Thymus (tissue), 11 donors: ENCODE data around the gene DNMT3A. TPM values are rescaled to one million over a fixed set of nuclear protein-coding genes. Genes with fewer than 3 reads are reported as not detected.
A peak's percentile ranks its signal among the peaks of the same experiment; 100 is the strongest.

ENCODE experiments used
- DNase-seq, 9 donors: peaks; one replicate each; pipeline ENCODE4 v3.0.0-alpha.2; 2013; ENCODE audit warnings: low spot score in 9 of 9, low read depth in 6 of 9, missing footprints in 1 of 9
- H3K27ac ChIP-seq, 2 donors: one replicate each; pipeline ENCODE4 v1.5.1; 2013; ENCODE audit warnings: control low read depth in 1 of 2, low read depth in 1 of 2, low read length in 1 of 2, mild to moderate bottlenecking in 1 of 2, moderate library complexity in 1 of 2
- H3K27me3 ChIP-seq, 2 donors: one replicate each; pipeline ENCODE4 v1.5.1; 2013; ENCODE audit warnings: low read length in 1 of 2; ENCODE audit not compliant: control insufficient read depth in 2 of 2, insufficient read depth in 1 of 2
- H3K36me3 ChIP-seq, 2 donors: one replicate each; pipeline ENCODE4 v1.5.1; 2013; ENCODE audit warnings: low read length in 1 of 2, mild to moderate bottlenecking in 1 of 2, moderate library complexity in 1 of 2; ENCODE audit not compliant: control insufficient read depth in 2 of 2, insufficient read depth in 2 of 2
- H3K4me1 ChIP-seq, 2 donors: one replicate each; pipeline ENCODE4 v1.5.1; 2013; ENCODE audit warnings: low read length in 2 of 2; ENCODE audit not compliant: control insufficient read depth in 2 of 2, insufficient read depth in 2 of 2
- H3K4me3 ChIP-seq, 2 donors: one replicate each; pipeline ENCODE4 v1.5.1; 2013; ENCODE audit warnings: low read length in 2 of 2, control low read depth in 1 of 2, mild to moderate bottlenecking in 1 of 2
- H3K9me3 ChIP-seq, 2 donors: one replicate each; pipeline ENCODE4 v1.5.1; 2013; ENCODE audit warnings: low read length in 1 of 2, mild to moderate bottlenecking in 1 of 2; ENCODE audit not compliant: control insufficient read depth in 2 of 2, insufficient read depth in 1 of 2
- WGBS: extraction: QIAGEN DNeasy Blood & Tissue Kit; methylation state at CpG from one replicate; pipeline ENCODE4 v1.1.7; 2013; 5-methylcytosine and 5-hydroxymethylcytosine counted together
- polyA plus RNA-seq: library from polyadenylated mRNA; stranded (reverse); fragments of 200-250 nt; gene quantifications from one replicate; pipeline ENCODE4 v1.2.3, GENCODE V29; 2013
- total RNA-seq: library from RNA; stranded (reverse); fragments of 120-200 nt; gene quantifications from one replicate; pipeline ENCODE4 v1.2.4, GENCODE V29; 2013
- donor health status: healthy.

DNMT3A gene
- total and polyA plus RNA-seq, 2 donors: 22.7 to 27.5 TPM

DNA sequence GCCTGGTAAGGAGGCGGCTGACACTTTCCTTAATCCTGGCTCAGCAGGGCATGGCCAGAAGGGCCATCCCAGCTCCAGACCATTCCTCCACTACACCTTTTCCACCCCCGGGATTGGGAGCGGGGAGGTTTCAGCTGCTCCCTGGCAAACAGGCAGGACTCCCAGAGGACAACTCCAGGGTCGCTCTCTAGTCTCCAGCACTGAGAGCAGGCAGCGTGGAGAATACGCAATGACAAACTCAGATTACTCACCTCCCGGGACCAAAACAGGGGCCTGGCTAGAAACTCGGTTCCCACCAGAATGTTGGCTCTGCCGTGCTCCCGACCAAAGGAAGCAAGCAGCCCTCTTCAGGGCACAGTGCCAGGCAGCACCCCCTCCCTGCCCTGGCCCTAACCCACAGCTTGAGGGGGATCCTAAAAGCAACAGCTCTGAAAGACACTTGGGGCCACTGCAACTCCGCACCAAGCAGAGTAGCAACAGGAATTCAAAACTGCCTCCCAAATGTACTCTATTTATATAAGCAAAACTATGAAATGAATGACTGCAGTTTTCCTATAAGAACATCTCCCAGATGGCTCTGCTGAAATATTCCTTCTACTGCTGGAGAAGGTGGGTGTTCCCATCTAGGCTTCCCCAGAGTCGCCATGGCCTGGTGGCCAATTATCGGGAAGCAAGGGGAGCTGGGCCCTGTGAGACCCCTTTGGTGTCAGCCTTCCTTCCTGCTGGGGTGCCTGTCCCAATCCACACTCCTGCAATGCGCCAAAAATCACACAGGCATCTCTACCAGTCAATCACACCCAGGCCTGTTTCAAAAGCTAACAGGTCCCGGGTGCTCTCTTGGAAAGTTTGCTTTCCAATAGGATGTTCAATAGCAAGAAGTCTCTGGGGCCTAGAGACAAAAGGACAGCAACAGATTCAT lies 112.2 kb downstream of the DNMT3A start:
- Histone ChIP-seq H3K9me3 (no peaks in the 10 kb centered on the region), H3K36me3 (peaks cover 31 to 40% of the 10 kb centered on the region in 2 donors), H3K27ac (no peak overlapping the region), H3K4me1 (peaks cover 4 to 8% of the 10 kb centered on the region in 2 donors), H3K27me3 (no peaks in the 10 kb centered on the region), H3K4me3 (no peak overlapping the region)
- no peak for DNase-seq
- 78% methylated on average over 15 of the region's 15 CpGs for WGBS

DNA sequence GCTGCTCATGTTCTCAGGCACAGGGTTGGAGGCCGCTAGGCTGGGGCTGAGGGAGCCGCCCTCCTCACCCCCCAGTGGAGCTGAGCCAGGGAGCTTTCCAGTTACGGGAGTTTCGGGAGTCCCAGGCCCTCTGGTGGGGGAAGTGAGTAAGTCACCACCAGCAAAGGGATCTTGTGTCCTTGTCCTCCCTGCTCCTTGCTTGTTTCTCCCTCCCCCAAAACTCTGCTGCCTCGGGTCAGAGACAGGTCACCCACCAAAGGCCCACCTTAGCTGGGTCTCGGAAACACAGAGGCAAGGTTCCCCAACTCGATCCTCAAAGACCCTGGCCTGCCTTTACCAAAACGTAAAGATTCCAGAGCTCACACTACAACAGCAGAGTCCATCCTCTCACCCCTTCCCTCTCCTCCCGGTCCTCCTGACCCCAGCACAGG lies 112.9 kb downstream of the DNMT3A start:
- peaks cover 4 to 8% of the 10 kb centered on the region in 2 donors for H3K4me1 ChIP-seq
- H3K4me3 ChIP-seq: no peak overlapping the region
- DNase-seq: peak in 1 of 9 donors; percentile 70
- peaks cover 24 to 33% of the 10 kb centered on the region in 2 donors for H3K36me3 ChIP-seq
- no peaks in the 10 kb centered on the region for H3K27me3 ChIP-seq
- H3K27ac ChIP-seq: no peak overlapping the region
- H3K9me3 ChIP-seq: no peaks in the 10 kb centered on the region
- WGBS: 48% methylated on average over 9 of the region's 9 CpGs

DNA sequence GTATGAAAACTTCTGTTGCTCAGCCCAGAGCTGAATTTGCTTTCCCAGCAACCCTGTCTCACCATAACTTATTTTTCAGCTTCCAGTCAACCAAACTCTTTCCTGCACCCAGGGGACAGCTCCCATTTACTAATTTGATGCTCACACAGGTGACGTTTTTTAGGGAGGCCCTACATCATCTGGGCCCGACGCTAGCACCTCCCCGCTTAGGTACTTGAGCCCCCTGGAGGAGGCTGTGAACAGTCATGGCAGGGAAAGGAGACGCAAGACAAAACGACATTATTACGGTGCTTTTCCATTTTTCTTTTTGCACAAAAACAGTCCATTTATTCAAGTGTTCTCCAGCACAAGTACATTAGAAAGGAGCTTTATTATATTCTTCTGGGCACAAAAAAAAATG lies 114.1 kb downstream of the DNMT3A start:
- peaks cover 13 to 21% of the 10 kb centered on the region in 2 donors for H3K36me3 ChIP-seq

DNA sequence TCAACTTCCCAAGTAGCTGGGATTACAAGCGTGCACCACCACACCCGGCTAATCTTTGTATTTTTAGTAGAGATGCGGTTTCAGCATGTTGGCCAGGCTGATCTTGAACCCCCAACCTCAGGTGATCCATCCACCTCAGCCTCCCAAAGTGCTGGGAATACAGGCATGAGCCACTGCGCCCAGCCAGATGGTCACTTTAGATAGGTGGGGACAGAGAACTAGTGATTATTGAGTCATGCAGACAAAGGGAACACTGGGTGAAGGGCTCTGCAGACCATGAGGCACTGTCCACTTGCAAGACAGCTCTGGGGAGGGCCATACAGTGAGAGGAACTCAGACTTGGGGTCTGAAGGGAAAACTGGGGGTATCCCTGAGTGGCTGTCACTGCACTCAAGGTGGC lies 114.9 kb downstream of the DNMT3A start:
- Histone ChIP-seq H3K4me1 (peaks cover 4 to 8% of the 10 kb centered on the region in 2 donors), H3K9me3 (no peaks in the 10 kb centered on the region), H3K27me3 (no peaks in the 10 kb centered on the region), H3K27ac (no peak overlapping the region), H3K36me3 (peaks cover 8 to 14% of the 10 kb centered on the region in 2 donors), H3K4me3 (no peak overlapping the region)
- no peak for DNase-seq
- 97% methylated on average over 4 of the region's 4 CpGs for WGBS

More for the DNA sequence above, 114.1 kb downstream of the DNMT3A start:
- Histone ChIP-seq H3K27ac (no peak overlapping the region), H3K9me3 (no peaks in the 10 kb centered on the region), H3K4me1 (peaks cover 4 to 8% of the 10 kb centered on the region in 2 donors), H3K4me3 (no peak overlapping the region), H3K27me3 (no peaks in the 10 kb centered on the region)
- no peak for DNase-seq
- WGBS: 93% methylated on average over 7 of the region's 7 CpGs

DNA sequence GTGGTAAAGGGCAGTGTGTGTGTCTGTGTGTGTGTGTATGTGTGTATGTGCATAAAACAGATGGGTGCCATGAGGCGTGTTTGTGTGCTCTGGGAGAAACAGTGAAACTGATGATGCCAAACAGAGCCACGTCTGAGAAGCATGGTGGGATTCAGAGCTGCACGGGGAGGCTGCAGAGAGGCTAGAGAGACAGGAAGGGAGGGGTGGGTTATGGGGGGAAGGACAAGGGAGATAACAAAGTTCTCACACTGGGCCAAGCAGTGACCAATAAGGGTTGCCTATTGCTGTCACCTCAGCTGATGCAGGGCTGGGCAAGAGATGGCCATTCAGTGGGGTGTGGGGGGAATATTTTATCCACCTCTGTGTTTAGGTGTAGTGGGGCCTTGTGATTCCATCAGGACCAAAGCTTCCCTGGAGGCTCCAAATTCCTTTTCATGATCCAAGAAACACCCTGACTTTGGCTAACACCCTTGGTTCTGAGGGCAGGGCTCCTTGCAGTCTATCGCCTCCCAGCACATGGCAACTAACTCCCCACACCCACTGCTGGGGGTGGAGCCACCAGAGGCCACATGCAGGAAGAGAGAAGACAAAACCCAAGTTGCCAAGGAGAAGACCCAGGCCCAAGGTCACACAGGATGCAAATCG lies 119.1 kb downstream of the DNMT3A start:
- no peak for DNase-seq
- WGBS: 87% methylated on average over 5 of the region's 5 CpGs
- Histone ChIP-seq H3K4me1 (no peaks in the 10 kb centered on the region), H3K4me3 (no peak overlapping the region), H3K9me3 (no peaks in the 10 kb centered on the region), H3K36me3 (no peaks in the 10 kb centered on the region), H3K27ac (no peak overlapping the region), H3K27me3 (no peaks in the 10 kb centered on the region)

DNA sequence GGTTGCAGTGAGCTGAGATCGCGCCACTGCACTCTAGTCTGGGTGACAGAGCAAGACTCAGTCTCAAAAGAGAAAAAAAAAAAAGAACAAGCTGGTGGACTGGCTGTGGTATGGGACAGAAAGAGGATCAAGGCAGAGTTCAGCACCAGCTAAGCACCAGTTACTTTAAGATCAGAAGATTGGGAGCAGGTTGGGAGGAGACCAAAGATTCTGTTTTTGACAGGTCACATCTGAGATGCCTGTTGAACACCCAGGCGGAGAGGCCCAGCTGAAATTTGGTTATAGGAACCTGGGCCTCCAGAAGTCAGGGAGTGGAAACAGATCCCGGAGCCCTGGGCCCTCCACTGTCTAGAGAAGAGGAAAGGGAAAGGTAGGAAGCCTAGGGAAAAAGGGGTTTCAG lies 120.1 kb downstream of the DNMT3A start:
- Histone ChIP-seq H3K4me1 (peaks cover 0 to 4% of the 10 kb centered on the region in 2 donors), H3K27ac (no peak overlapping the region), H3K4me3 (no peak overlapping the region), H3K9me3 (no peaks in the 10 kb centered on the region), H3K36me3 (no peaks in the 10 kb centered on the region), H3K27me3 (no peaks in the 10 kb centered on the region)
- 94% methylated on average over 4 of the region's 4 CpGs for WGBS
- no peak for DNase-seq

DNA sequence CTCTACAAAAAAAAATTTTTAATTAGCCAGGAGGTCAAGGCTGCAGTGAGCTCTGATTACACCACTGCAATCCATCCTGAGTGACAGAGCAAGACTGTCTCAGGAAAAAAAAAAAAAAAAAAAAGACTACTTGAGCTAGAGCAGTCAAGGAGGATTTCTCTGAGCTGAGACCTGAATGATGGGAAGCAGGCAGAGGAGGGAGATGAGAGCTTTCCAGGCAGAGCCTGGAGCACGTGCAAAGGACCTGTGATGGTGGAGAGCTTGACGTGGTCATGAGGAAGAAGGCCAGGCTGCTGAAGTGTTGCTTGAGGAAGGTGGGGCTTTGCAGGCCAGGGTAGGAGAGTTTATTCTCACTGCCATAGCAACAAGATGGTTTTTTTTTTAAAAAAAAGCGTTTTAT lies 121.4 kb downstream of the DNMT3A start:
- DNase-seq: no peak
- WGBS: 96% methylated on average over 3 of the region's 3 CpGs
- Histone ChIP-seq H3K4me1 (peaks cover 0 to 13% of the 10 kb centered on the region in 2 donors), H3K36me3 (no peaks in the 10 kb centered on the region), H3K9me3 (no peaks in the 10 kb centered on the region), H3K4me3 (no peak overlapping the region), H3K27me3 (no peaks in the 10 kb centered on the region), H3K27ac (no peak overlapping the region)

DNA sequence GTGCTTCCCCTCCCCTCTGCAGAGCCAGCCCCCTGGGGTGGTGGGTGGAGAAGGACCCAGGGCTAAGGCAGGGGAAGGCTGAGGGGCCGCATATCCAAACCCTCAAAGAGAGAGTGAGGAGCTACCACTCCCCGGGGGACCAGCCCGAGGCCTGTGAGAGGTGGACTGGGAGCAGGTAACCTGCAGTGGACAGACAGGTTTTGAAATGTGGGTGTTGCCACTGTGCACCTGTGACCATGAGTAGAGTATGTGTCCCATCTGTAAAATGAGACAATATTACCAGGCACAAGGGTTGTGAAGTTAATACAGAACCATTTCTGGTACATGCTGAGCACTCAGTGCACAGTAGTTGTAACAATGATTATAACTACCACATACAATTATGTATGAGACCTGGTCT lies 122.1 kb downstream of the DNMT3A start:
- H3K4me1 ChIP-seq: peaks cover 0 to 15% of the 10 kb centered on the region in 2 donors
- no peak for DNase-seq
- H3K27ac ChIP-seq: no peak overlapping the region
- no peaks in the 10 kb centered on the region for H3K27me3 ChIP-seq
- no peaks in the 10 kb centered on the region for H3K36me3 ChIP-seq
- no peaks in the 10 kb centered on the region for H3K9me3 ChIP-seq
- H3K4me3 ChIP-seq: no peak overlapping the region
- 95% methylated on average over 3 of the region's 3 CpGs for WGBS

DNA sequence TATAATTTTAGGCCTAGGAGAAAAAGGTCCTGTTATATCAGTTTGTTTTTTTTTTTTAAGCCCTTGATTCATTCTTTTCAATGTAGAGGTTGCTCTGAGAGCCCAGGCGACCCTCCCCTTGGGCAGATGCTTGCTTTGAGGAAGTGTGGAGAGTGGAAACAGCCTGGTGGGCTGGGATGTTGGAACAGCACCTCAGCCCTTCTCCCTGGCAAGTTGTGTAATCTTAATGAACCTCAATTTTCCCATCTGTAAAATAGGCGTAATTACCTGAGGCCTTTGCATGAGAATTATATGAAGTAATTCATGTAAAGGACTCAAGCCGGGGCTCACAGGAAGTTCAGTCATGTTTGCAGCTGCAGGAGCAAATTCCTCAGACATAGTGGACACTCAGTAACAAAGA lies 123.6 kb downstream of the DNMT3A start:
- H3K4me3 ChIP-seq: no peak overlapping the region
- no peak overlapping the region for H3K27ac ChIP-seq

More for the DNA sequence above, 123.6 kb downstream of the DNMT3A start:
- 95% methylated on average over 3 of the region's 3 CpGs for WGBS
- H3K27me3 ChIP-seq: no peaks in the 10 kb centered on the region
- peaks cover 0 to 15% of the 10 kb centered on the region in 2 donors for H3K4me1 ChIP-seq
- no peak for DNase-seq
- no peaks in the 10 kb centered on the region for H3K36me3 ChIP-seq
- H3K9me3 ChIP-seq: no peaks in the 10 kb centered on the region
